ENCODE data around the gene FAM3B. TPM values are rescaled to one million over a fixed set of nuclear protein-coding genes. Genes with fewer than 3 reads are reported as not detected.
A peak's percentile ranks its signal among the peaks of the same experiment; 100 is the strongest.

FAM3B gene
- total RNA-seq, 2 donors from 2014 or later = 50.4 to 74.5 TPM

- H3K4me3 ChIP-seq = no peak overlapping the region
- ATAC-seq (peak; percentile 59), DNase-seq (peak; percentile 62 to 76 (median 72))
- H3K27ac ChIP-seq = peak overlapping the region; percentile 58 to 84 (median 72)
- intact Hi-C loops (cut with DNase I) = no loop called here
- WGBS, 2 donors = 11 to 18% methylated on average over 5 to 7 of the region's 7 CpGs
- H3K27me3 ChIP-seq = no peaks in the 10 kb centered on the region
- TF ChIP-seq CTCF (IDR thresholded peaks at IDR 0.05) (no peak), POLR2A (IDR thresholded peaks at IDR 0.05) (no peak)
- H3K9me3 ChIP-seq = peaks cover 0 to 3% (median 0%) of the 10 kb centered on the region in 3 donors
- peaks cover 97% of the 10 kb centered on the region for H3K4me1 ChIP-seq
- no peaks in the 10 kb centered on the region for H3K36me3 ChIP-seq (replicated peaks in 1 of 2; ENCODE audit: insufficient read depth in 1 of 2, low read depth in 2 of 2)
Measured at GRCh38 chr21:41321908-41322495, 5.4 kb downstream of the FAM3B start.

GRCh38 chr21:41322496-41323382 lies 6.1 kb downstream of the FAM3B start:
- Histone ChIP-seq H3K4me3 (no peak overlapping the region), H3K27ac (peak overlapping the region; percentile 58 to 84 (median 72)), H3K36me3 (replicated peaks in 1 of 2; ENCODE audit: insufficient read depth in 1 of 2, low read depth in 2 of 2) (no peaks in the 10 kb centered on the region), H3K27me3 (no peaks in the 10 kb centered on the region), H3K9me3 (no peaks in the 10 kb centered on the region), H3K4me1 (peaks cover 99% of the 10 kb centered on the region)
- intact Hi-C loops (cut with DNase I) = no loop called here
- peak in 2 of 3 donors; percentile 25 to 37 for TF ChIP-seq POLR2A (IDR thresholded peaks at IDR 0.05)
- no peak for TF ChIP-seq CTCF (IDR thresholded peaks at IDR 0.05)
- 34 to 38% methylated on average over 22 to 23 of the region's 23 CpGs for WGBS, 2 donors
- ATAC-seq (peak; percentile 63), DNase-seq (peak in 3 of 4 donors; percentile 40 to 53 (median 47))

GRCh38 chr21:41325138-41325912 lies 8.7 kb downstream of the FAM3B start:
- H3K36me3 ChIP-seq (replicated peaks in 1 of 2; ENCODE audit: insufficient read depth in 1 of 2, low read depth in 2 of 2) = no peaks in the 10 kb centered on the region
- H3K9me3 ChIP-seq = no peaks in the 10 kb centered on the region
- peak in 1 of 4 donors; percentile 25 for DNase-seq
- TF ChIP-seq POLR2A (IDR thresholded peaks at IDR 0.05) = no peak
- peak in 1 of 7 experiments; percentile 12 for TF ChIP-seq CTCF (IDR thresholded peaks at IDR 0.05)
- H3K4me1 ChIP-seq = peaks cover 74% of the 10 kb centered on the region
- H3K27ac ChIP-seq = peak overlapping the region in 3 of 4 donors; percentile 65 to 84 (median 78)
- H3K4me3 ChIP-seq = no peak overlapping the region
- intact Hi-C loops (cut with DNase I) = no loop called here
- 55 to 62% methylated on average over 7 of the region's 7 CpGs for WGBS, 2 donors
- H3K27me3 ChIP-seq = no peaks in the 10 kb centered on the region
- ATAC-seq = peak; percentile 32

GRCh38 chr21:41326414-41327080 lies 9.9 kb downstream of the FAM3B start:
- H3K4me1 ChIP-seq = peaks cover 62% of the 10 kb centered on the region
- TF ChIP-seq CTCF (IDR thresholded peaks at IDR 0.05) (no peak), POLR2A (IDR thresholded peaks at IDR 0.05) (no peak)
- intact Hi-C loops (cut with DNase I) = no loop called here
- peak overlapping the region; percentile 56 to 84 (median 72) for H3K27ac ChIP-seq
- H3K27me3 ChIP-seq = no peaks in the 10 kb centered on the region
- no peaks in the 10 kb centered on the region for H3K36me3 ChIP-seq (replicated peaks in 1 of 2; ENCODE audit: insufficient read depth in 1 of 2, low read depth in 2 of 2)
- DNase-seq (peak; percentile 79 to 90 (median 80)), ATAC-seq (peak; percentile 66)
- no peaks in the 10 kb centered on the region for H3K9me3 ChIP-seq
- no peak overlapping the region for H3K4me3 ChIP-seq
- WGBS, 2 donors = 33 to 67% methylated on average over 6 to 13 of the region's 13 CpGs
